HG03575 (cell line): ENCODE results near the gene COX4I1.

ENCODE experiments used
- ATAC-seq: cut with Tn5 transposase; IDR thresholded peaks from one replicate; pipeline ENCODE4 v1.9.1; 2021; ENCODE audit not compliant: unreplicated experiment, insufficient number of reproducible peaks, low FRiP score; ENCODE audit errors: extremely low read depth

The COX4I1 gene

DNA sequence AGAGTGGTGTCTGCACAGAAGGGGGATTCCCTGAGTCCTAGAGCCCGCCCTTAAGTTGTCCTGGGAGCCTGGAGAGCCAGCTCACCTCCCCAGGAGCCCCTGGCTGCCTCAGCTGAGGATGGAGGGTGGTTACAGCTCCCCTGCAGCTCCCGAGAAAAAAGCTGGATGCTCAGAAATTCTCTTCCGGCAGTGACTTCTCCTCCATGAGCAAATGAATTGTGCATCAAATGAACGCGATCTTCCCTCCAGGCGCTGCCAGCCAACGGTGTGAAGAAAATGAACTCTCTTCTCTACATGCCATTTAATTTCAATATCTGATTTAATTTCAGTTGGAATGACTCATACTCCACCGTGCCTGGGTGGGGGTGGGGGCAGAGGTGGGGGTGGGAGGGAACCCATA, 34.3 kb upstream of the COX4I1 start:
- no peak for ATAC-seq

DNA sequence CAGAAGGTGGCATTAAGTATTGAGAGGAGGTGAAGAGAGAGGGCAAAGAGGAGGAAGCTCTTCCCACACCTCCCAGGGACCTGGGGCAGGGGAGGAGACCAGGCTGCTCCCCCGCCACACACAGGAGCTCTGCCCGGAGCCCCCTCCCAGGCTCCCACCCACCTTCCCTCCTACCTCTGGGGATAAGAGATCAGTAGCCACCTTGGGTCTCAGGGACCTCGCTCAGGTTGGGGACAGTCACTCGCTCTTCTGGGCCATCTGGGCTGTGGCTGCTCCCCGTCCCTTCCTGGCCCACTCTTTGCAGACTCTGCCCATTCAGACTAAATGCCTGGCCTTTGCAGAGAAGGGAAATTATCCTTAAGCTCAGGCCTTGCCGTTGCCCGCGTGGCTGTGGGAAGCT, 33.7 kb upstream of the COX4I1 start:
- ATAC-seq = no peak

DNA sequence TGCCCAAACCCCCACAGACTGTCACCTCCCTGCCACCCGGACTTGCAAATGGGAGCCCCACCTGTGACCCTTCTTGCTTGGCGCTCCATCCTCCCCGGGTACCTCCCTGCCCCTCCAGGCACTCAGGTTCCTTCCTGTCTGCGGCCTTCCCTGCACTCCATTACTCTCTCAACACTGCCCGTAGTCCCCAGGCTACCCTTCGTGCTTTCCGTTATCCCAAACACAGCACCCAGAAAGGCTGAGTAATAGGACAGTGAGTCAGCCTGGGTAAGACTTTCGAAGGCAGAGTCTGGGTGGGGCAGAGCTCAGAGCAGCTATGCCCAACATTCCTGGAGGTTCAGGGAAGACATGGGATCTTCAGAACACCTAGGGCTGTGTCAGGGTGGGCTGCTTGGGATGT, 32.0 kb upstream of the COX4I1 start:
- ATAC-seq = no peak

DNA sequence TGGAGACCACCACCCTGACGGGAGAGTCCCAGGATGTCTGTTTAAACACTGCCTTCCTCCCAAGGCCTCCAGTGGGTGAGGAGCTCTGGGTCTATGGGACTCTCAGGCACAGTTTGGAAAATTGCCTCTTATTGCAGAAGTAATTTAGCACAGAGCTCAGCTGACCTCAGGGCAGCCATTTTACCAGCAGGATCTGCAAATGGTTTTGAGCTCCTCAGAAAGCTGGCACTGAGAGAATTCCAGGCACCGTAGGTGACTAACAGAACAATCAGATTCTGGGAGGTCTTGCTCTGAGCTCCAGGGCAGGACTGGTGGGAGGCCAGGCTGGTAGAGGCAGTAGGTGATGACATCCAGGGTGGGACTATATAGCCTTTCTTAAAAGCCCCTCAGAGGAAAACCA, 31.3 kb upstream of the COX4I1 start:
- ATAC-seq = no peak

DNA sequence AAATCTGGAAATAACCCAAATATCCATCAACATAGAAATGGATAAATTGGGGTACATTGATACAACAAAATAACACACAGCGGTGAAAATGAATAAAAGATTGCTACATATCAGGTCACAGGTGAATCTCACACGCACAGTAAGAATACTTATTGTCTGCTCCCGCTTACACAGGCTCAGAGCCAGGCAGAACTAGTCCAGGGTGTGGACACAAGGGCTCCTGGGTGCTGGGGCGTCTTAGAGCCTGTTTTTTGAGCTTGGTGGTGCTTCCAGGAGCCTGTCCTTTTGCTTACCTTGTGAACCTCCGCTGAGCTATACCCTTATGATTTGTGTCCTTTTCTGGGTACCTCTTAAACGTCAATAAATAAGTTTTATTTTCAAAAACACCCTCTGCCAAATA, 28.8 kb upstream of the COX4I1 start:
- no peak for ATAC-seq

DNA sequence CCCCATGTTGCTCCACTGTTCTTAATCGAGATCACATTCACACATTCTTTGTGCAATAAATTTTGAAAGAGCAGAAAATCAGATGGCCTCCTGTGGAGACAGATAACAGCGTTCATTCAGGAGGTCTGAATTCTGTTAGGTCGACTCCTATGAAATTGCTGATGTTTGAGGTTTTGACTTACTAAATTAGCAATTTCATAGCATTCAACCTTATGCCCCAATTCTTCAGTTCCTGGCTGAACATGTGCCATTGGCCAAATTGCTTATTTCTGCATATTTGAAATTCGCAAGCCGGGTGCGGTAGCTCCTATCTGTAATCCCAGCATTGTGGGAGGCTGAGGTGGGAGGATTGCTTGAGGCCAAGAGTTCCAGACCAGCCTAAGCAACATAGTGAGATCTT, 26.5 kb upstream of the COX4I1 start:
- ATAC-seq = no peak

DNA sequence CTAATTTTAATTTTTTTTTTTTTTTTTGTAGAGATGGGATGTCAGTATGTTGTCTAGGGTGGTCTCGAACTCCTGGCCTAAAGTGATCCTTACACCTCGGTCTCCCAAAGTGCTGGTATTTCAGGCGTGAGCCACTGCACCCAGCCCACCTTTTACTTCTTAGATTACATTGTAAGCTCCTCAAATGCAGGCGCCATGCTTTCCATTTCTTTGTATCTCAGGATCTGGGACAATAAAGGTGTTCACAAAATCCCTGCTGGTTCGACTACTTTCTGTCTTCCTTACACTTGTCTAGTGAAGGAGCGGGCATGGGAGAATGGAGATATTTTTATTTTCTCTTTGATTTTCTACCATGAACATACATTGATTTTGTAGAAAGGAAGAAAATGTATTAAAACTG, 25.4 kb upstream of the COX4I1 start:
- no peak for ATAC-seq

DNA sequence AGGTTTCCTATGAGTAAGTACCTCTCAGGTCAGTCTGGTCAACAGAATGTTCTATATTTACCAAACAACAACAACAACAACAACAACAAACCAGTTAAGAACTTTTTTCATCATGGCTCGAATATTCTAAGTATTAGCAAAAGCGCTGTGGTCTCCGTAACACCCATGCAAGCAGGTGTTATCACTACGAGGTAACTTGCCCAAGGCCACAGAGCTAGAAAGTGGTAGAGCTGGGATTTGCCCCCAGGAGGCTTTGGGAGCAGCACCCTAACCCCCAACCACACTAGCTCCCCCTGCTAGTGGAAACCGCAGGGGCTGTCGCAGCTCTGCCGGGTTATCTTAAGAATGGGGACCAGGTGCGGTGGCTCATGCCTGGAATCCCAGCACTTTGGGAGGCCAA, 24.7 kb upstream of the COX4I1 start:
- ATAC-seq = no peak

DNA sequence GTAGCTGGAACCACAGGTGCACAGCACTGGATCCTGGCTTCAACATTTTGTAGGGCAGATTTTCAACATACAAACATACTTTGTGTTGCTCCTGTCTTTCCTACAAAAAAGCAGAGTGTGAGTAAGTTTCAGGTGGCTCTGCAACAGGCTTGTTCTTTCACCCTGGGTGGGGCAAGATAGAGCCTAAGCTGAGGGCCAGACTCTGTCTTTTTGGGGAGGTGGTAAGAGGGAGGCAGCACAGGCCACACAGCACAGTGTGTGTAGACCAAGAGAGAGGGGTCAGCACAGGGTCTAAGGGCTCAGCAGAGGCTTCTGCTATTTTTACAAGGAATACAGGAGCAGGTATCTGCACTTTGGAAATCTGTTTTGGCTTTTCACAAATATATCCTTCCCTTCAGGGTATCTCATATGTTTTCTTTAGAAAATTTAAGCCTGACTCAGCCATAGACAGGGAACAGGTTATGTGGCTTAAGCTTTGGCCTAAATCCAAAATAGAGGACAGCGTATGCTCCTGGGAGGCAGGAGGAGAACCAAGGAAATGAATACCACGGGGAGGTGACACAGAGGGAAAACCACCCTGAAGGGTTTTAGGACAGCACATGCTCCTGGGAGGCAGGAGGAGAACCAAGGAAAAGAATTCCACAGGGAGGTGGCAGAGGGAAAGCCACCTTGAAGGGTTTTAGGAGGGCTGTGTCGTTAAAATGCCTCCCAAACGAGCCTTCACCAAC, 21.7 kb upstream of the COX4I1 start:
- no peak for ATAC-seq

DNA sequence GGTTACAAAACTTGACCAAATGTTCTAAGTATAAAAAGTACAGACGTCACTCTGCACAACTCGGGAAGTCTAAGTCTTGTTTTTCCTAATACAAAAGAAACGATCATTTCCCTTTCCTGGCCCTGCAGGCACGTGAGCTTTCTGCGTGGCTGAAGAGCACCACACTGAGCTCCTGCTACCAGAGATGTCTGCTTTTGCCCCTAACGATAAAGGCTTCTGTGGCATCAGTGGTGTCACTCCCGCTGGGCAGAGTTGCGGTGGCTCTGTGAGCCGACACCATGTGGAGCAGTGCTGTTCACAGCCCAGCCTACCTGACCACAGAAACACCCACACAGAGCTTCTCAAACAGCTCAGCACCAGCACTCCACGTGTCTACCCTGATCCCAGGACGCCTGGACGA, 20.6 kb upstream of the COX4I1 start:
- no peak for ATAC-seq

DNA sequence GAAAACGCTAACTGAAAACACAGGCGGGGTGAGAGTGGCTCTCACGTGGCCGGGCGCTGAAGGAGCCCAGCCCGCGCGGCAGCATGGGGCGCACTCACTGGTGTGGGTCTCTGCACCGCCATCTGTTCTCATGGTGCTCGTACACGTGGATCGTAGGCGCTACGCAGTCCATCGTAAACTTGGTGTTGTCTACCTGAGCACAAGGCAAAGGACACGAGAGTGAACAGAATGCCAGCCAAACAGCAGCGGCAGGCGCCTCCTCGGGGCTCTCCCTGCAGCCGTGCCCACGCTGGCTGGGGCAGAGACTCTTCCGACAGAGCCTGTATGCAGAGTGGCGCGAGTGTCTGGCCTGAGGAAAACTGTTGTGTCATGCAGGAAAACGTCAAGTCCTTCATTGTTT, 19.2 kb upstream of the COX4I1 start:
- ATAC-seq = no peak

DNA sequence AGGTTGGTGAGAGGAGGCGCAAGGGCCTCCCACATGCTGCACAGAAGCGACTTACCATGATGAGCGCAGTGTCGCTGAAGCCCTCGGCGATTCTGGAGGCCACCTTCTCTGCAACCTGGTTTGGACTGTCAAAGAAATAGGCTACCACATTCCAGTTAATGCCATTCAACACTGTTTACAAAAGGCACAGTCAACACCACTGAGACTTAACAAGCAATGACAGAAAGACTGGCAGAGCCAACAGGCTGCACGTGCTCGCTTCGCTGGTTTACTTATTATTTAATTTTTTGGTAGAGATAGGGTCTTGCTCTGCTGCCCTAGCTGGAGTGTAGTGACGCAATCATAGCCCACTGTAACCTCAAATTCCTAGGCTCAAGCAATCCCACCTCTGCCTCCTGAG, 18.3 kb upstream of the COX4I1 start:
- no peak for ATAC-seq

DNA sequence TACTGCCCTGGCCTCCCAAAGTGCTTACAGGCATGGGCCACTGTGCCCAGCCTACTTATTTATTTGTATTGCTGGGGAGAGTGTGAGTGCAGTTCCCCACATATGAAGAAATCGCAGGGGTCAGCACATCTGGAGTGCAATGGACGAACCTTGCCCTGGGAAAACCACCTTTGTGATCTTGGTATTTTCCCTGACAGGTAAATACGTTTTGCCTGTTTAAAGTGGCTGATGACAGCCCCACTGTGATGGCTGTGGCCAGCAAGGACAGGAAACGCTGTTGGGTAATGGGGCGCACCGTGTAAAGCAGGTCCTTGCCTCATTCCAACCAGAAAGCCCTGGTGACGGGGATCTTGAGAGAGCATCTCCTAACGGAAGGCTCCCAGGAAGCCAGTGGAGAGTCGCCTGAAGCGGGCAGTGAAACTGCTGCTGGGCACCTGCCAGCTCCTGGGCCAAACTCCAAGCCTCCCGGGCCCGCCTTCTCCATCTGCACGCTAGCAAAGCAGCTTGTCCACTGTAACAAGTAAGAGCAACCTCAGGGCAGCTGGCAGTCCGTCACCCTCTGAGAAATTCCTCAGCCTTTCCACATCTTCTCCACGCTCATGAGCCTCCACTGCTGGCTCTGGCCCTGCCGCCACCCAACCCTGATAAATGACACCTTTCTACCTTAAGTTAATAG, 17.7 kb upstream of the COX4I1 start:
- no peak for ATAC-seq

DNA sequence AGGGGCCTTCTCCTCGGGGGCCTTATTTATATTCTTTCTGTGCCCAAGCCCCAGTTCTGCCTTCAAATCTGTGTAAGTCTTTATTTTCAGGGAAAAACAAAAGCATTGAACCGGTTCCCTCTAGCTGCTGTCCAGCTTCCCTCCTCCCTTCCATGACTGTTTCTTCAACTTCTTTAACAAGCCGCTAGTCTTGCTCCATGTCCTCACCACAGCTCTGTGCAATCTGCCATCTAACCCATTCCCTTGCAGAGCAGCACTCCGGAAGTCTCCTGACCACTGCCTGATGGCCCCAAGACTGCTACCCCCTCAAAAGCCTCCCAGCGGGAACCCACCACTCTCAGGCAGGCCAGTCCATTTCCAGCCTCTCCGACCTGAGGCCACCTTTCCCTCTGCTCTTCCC, 17.0 kb upstream of the COX4I1 start:
- no peak for ATAC-seq

DNA sequence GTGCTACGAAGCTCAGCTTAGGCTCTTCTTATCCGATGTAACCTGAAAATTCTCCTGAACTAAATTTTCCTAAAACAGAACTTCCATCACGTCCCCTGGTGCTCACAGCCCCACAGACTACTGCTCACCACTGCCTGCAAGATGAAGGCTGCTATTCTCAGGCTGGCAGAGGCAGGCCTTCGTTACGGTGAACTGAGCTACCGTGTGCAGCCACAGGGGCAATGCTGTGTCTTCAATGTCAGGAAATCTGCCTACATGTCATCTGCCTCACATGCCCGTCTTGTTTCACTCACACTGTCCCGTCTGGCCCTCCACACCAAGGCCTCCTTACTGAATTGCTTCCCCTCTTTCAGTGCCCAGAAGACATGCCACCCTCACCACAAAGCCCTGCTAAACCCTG, 16.1 kb upstream of the COX4I1 start:
- ATAC-seq = no peak

DNA sequence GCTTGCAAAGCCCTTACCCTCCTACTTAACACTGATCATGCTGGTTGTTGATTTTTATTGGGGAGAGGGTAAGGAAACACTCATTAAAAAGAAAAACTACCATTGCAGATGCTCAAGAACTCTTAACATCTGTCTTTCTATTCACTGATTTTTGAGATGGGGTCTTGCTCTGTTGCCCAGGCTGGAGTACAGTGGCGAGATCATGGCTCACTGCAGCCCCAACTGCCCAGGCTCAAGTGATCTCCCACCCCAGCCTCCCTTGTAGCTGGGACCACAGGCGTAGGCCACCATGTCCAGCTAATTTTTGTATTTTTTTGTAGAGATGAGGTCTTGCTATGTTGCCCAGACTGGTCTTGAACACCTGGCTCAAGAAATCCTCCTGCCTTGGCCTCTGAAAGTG, 14.7 kb upstream of the COX4I1 start:
- no peak for ATAC-seq

DNA sequence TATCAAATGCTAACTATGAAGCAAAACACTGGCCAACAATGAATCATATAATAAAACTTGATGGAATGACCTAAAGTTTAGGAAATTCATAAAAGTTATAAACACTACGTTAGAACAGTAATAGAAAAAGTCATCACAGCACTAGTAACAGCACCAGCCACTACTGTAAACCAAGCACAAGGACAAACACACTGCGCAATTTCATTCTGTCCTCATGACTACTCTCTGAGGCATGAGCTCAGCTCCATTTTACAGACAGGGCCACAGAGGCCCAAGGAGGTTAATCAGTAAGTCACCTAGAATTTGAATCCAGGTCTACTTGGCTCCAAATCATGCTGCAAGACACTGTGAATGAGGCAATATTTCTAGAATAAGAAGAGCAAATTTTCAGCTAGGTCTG, 13.6 kb upstream of the COX4I1 start:
- ATAC-seq = no peak

DNA sequence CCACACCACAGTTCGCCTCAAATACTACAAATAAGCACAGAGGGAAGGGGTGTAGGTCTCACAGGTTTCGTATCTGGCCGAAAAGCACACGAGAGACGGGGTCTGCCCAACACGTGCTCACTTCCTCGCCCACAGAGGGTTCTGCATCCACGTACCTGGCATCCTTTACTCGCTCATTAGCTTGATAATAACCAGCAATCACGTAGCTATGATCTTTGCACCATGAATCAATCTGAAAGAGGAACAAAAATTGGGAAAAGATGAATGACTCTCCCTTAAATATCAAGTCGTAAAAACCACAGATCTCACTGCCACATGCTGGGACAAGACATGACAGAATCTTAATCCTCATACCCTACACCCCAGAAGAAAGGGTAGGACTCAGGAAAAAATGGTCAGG, 10.7 kb upstream of the COX4I1 start:
- ATAC-seq = no peak

DNA sequence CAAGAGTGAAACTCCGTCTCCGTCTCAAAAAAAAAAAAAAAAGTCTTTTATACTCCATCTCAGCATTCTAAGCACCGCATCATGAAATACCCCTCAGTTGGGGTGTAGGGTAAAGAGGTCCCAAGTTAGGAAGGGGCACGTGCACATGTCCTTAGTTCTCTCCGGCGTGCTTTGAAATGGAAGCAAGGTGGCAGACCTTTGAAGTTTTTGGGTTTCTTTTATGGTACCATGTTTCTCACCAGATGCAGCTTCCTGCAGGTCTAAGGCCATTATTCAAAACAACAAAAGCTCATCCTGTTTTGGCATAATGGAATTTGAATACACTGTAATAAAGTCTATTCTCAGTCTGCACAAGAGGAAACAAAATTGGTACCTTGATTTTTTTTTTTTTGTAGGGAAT, 9.7 kb upstream of the COX4I1 start:
- ATAC-seq = no peak

DNA sequence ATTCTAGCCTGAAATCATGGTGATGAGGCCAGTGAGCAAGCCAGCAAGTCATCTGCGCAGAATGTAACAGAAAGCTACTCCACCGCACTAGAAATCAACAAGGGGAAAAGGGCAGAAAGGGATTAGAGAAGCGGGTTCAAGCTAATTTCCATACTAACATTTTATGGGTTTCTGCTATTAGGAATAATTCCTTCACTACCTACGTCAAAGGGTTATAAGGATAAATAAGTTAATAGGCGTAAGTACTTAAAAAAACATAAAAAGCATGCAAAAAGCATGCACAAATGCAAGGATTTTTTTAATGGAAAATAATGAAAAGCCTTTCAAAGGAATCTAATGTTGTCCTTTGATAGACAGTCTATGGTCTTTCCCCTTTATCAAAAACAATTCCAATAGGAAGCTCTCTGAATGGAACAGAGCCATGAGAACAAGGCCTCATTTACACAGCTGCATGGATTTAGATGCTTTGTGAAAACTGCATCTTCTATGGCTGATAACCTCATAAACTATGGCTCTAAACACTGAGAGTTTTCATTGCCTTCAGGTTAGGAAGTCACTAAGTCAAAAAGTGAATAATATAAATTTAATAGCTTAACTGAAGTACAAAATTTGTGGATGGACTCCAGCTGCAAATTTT, 5.7 kb upstream of the COX4I1 start:
- ATAC-seq = no peak

DNA sequence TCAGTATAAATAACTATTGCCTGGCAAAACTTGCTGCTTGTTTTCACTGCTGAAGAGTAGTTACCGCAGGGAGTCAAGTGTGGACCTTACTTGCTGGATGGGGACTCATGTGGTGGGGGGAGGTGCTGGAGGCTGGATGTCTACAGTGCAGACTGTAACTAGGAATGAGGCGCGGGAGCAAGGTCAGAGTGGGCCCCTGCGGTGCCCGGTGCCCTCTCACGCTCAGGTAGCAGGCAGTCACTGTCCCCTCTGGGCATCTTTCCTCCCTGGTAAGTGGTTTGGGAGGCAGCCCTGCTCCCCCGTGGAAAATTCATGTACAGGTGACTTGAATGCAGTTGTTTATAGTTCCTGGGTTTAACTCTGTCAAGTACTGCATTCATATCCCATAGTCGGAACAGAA, 4.8 kb upstream of the COX4I1 start:
- ATAC-seq = no peak
